Left lung (tissue), 10 donors: ENCODE data around the gene FRA10AC1. TPM values are rescaled to one million over a fixed set of nuclear protein-coding genes. Genes with fewer than 3 reads are reported as not detected.

Experiments used
- ATAC-seq: fragments of 200-7000 bp; cut with Tn5 transposase; one replicate; pipeline ENCODE4 v1.9.1; 2020; ENCODE audit warnings: moderate library complexity
- DNase-seq, 4 donors: peaks; one replicate each; pipeline ENCODE4 v3.0.0-alpha.2; 2013 to 2020
- H3K27ac ChIP-seq, 2 donors: fragments of 200-600 bp; sonication (generic) in 1 of 2; one replicate each; pipeline versions ENCODE4 v1.5.0 to v1.8.0; 2020 to 2021
- H3K27me3 ChIP-seq, 2 donors: fragments of 200-600 bp; sonication (generic) in 1 of 2; one replicate each; pipeline versions ENCODE4 v1.5.0 to v1.8.0; 2020 to 2021
- H3K36me3 ChIP-seq, 2 donors: fragments of 200-600 bp; sonication (generic) in 1 of 2; one replicate each; pipeline versions ENCODE4 v1.5.0 to v1.8.0; 2020 to 2021
- H3K4me1 ChIP-seq, 2 donors: fragments of 200-600 bp; one replicate each; pipeline ENCODE4 v1.8.0; 2021
- H3K4me3 ChIP-seq, 2 donors: fragments of 200-600 bp; sonication (generic) in 1 of 2; one replicate each; pipeline versions ENCODE4 v1.5.0 to v1.8.0; 2020 to 2021; ENCODE audit warnings: mild to moderate bottlenecking in 1 of 2
- H3K9me3 ChIP-seq, 2 donors: fragments of 200-600 bp; sonication (generic) in 1 of 2; one replicate each; pipeline versions ENCODE4 v1.5.0 to v1.8.0; 2020 to 2021
- CTCF ChIP-seq, 2 donors: fragments of 200-600 bp; sonication (generic) in 1 of 2; IDR thresholded peaks; one replicate each; pipeline versions ENCODE4 v1.5.0 to v1.8.0; 2021; ENCODE audit warnings: antibody characterized with exemption in 2 of 2
- intact Hi-C, 2 donors: fragments of 100-400 bp; cut with DNase I; formaldehyde crosslinking; loops; one replicate each; pipeline versions ENCODE4 v1.11.2 to v1.14.2; 2022
- polyA plus RNA-seq, 6 donors: library from polyadenylated mRNA; unstranded; fragments of 120-200 nt; gene quantifications; one replicate each; pipeline ENCODE4 v1.2.1, GENCODE V29; 2013; ENCODE audit not compliant: insufficient read length in 6 of 6
- total RNA-seq, 2 donors: library from RNA; stranded (reverse); fragmentation: NEBNext Ultra II Directional; extraction: Animal tissue kit (Norgen Biotek cat#: 25700); gene quantifications; one replicate each; pipeline ENCODE4 v1.2.1, GENCODE V29; 2021
- donor health status: DM: no; HTN: yes; CAD: no.
- donor health status: DM: no; HTN: no; CAD: no.

Gene FRA10AC1
- total and polyA plus RNA-seq, 8 donors: 13.6 to 61.6 (median 48.9) TPM

GRCh38 chr10:93715345-93715744, 13.0 kb upstream of the FRA10AC1 start:
- Histone ChIP-seq H3K9me3 (no peaks in the 10 kb centered on the region), H3K27ac (no peak overlapping the region), H3K4me1 (no peaks in the 10 kb centered on the region), H3K36me3 (no peaks in the 10 kb centered on the region), H3K27me3 (no peaks in the 10 kb centered on the region), H3K4me3 (no peak overlapping the region)
- no peak for DNase-seq
- ATAC-seq: no peak
- TF ChIP-seq CTCF (IDR thresholded peaks at IDR 0.05): no peak
- intact Hi-C loops: no loop called here

- Histone ChIP-seq H3K27ac (no peak overlapping the region), H3K36me3 (no peaks in the 10 kb centered on the region), H3K9me3 (no peaks in the 10 kb centered on the region), H3K27me3 (no peaks in the 10 kb centered on the region), H3K4me1 (no peaks in the 10 kb centered on the region), H3K4me3 (no peak overlapping the region)
- no peak for TF ChIP-seq CTCF (IDR thresholded peaks at IDR 0.05)
- intact Hi-C loops: no loop called here
- ATAC-seq (no peak), DNase-seq (no peak)
Observed at GRCh38 chr10:93712593-93712992, 10.2 kb upstream of the FRA10AC1 start.

DNA sequence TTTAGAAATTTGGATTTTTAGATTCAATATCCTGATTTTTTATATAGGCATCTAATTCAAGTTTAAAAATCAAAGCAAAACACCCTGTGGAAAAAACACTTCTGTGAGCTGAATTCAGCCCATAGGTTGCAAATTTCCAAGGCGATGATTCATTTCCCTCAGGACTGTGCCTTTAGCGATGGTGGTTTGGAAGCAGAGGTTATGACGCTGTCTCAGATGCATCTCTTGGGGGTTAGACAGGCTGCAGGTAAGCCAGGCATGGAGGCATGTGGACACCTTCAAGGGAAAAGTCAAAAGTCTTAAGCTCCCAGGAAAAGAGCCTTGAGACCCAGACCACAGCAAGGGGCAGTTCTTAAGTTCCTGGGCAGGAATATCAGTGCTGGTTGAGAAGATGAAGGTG, 9.5 kb upstream of the FRA10AC1 start:
- H3K36me3 ChIP-seq: no peaks in the 10 kb centered on the region
- H3K4me3 ChIP-seq: no peak overlapping the region
- TF ChIP-seq CTCF (IDR thresholded peaks at IDR 0.05): no peak
- DNase-seq: no peak
- intact Hi-C loops: no loop called here
- H3K4me1 ChIP-seq: no peaks in the 10 kb centered on the region
- no peaks in the 10 kb centered on the region for H3K9me3 ChIP-seq
- H3K27ac ChIP-seq: no peak overlapping the region
- ATAC-seq: no peak
- no peaks in the 10 kb centered on the region for H3K27me3 ChIP-seq

GRCh38 chr10:93710333-93710909, 8.0 kb upstream of the FRA10AC1 start:
- no peak for ATAC-seq
- no peak for TF ChIP-seq CTCF (IDR thresholded peaks at IDR 0.05)
- H3K9me3 ChIP-seq: no peaks in the 10 kb centered on the region

GRCh38 chr10:93707623-93708022, 5.2 kb upstream of the FRA10AC1 start:
- Histone ChIP-seq H3K27me3 (no peaks in the 10 kb centered on the region), H3K36me3 (no peaks in the 10 kb centered on the region), H3K27ac (no peak overlapping the region), H3K4me3 (no peak overlapping the region), H3K4me1 (peaks cover 0 to 8% of the 10 kb centered on the region in 2 donors), H3K9me3 (no peaks in the 10 kb centered on the region)
- intact Hi-C loops: no loop called here
- TF ChIP-seq CTCF (IDR thresholded peaks at IDR 0.05): no peak
- no peak for DNase-seq
- ATAC-seq: no peak

More at GRCh38 chr10:93710333-93710909, 8.0 kb upstream of the FRA10AC1 start:
- Histone ChIP-seq H3K27ac (no peak overlapping the region), H3K4me3 (no peak overlapping the region), H3K27me3 (no peaks in the 10 kb centered on the region), H3K4me1 (no peaks in the 10 kb centered on the region), H3K36me3 (no peaks in the 10 kb centered on the region)
- DNase-seq: no peak
- intact Hi-C loops: no loop called here
